ENCODE data around the gene IGFBP1. TPM values are rescaled to one million over a fixed set of nuclear protein-coding genes. Genes with fewer than 3 reads are reported as not detected.

The IGFBP1 gene
- total RNA-seq, 2 donors from 2014 or later, result not detected

DNA sequence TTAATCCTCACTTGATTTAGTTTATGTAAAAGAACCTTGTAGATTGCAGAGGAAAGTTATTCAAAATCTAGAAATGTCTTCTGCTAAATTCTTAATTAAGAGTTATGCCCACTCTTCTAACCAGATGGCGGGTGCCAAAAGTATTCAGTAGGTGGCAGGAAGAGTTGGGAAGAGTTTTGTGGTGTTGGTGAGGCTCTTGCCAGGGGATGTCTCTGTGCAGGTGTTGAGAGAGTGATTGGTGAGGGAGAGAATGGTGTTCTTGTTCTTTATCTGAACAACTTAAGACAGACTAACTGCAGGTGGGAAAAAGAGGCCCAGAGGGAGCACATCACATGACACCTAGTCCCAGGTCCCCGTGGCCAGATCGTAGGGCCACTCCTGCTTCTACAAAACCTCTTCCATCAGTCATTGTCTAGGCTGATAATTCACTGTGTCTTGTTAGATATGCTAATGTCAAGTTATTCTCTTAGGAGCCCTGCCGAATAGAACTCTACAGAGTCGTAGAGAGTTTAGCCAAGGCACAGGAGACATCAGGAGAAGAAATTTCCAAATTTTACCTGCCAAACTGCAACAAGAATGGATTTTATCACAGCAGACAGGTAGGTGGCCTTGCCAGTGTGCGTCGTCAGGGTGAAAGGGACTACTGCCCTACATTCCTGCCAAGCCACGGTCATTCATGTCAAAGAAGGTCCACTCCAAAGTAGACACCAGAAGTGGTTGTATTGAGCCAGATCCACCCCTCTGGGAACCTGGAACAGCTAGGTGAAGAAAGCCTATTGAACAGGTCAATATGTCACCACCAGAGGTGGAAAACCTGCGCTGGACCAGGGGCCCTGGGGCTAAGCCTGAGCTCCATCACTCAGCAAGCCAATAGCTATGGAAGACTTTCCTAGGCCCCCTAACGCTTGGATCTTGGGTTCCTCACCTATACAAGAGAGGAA is 3.4 kb downstream of the IGFBP1 start:
- no peaks in the 10 kb centered on the region for H3K9me3 Mint-ChIP-seq
- ATAC-seq (no peak), DNase-seq (ENCODE audit: low spot score in 2 of 2) (no peak)
- no peak overlapping the region for H3K27ac Mint-ChIP-seq
- H3K36me3 Mint-ChIP-seq, result no peaks in the 10 kb centered on the region

GRCh38 chr7:45892407-45893035 is 4.2 kb downstream of the IGFBP1 start:
- Mint-ChIP-seq H3K9me3 (no peaks in the 10 kb centered on the region), H3K27ac (no peak overlapping the region), H3K36me3 (no peaks in the 10 kb centered on the region)
- no peak for DNase-seq (ENCODE audit: low spot score in 2 of 2)
- ATAC-seq, result no peak

DNA sequence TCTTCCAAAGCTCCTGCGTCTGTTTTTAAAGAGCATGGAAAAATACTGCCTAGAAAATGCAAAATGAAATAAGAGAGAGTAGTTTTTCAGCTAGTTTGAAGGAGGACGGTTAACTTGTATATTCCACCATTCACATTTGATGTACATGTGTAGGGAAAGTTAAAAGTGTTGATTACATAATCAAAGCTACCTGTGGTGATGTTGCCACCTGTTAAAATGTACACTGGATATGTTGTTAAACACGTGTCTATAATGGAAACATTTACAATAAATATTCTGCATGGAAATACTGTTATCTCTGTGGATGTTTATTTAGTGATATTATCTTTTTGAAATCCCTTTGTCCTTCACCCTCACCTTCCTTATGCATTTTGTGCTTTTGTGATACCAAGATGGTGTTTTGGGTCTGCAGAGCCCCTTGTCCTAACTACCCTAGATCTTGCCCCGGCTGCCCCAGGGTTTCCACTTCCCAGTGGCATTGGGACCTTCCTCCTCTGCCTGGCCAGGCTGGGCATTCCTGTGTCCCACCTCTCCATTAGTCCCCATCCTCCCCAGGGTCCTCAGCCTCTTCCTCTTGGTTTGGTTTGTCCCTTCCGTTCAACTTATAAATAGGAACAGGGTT is 5.2 kb downstream of the IGFBP1 start:
- Mint-ChIP-seq H3K36me3 (no peaks in the 10 kb centered on the region), H3K27ac (no peak overlapping the region), H3K9me3 (no peaks in the 10 kb centered on the region)
- ATAC-seq (no peak), DNase-seq (ENCODE audit: low spot score in 2 of 2) (no peak)

DNA sequence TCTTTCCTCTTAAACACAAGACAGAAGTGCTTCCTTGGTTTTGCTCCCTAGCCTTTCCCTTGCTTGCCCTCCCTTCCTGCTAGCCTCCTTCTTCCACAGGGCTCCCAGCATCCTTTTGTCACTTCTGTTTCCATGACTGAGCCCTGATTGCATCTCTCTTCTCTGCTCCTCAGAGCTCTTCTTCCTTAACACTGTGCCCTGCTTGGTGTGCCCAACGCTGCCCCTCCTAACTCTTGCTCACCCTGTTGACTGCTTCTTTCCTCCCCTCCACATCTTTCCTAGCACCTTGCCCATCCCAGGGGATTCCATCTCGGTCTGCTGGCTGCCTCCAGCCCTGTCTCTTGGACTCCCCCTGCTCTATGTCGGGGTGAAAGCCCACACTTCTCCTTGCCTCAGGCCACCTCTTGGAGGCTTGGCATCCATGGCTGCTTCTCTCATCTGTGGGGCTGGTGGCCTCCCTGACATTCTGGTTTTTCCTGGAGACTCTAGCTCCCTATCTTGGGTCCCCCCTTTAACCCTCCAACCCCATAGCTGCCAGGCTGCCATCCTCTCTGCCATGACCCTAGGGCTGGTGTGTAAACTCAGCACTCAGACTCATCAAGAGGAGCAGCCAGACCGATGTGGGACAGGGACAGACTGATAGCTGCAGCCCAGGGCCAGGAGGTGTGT is 5.8 kb downstream of the IGFBP1 start:
- Mint-ChIP-seq H3K9me3 (no peaks in the 10 kb centered on the region), H3K27ac (no peak overlapping the region), H3K36me3 (no peaks in the 10 kb centered on the region)
- ATAC-seq (no peak), DNase-seq (ENCODE audit: low spot score in 2 of 2) (no peak)

DNA sequence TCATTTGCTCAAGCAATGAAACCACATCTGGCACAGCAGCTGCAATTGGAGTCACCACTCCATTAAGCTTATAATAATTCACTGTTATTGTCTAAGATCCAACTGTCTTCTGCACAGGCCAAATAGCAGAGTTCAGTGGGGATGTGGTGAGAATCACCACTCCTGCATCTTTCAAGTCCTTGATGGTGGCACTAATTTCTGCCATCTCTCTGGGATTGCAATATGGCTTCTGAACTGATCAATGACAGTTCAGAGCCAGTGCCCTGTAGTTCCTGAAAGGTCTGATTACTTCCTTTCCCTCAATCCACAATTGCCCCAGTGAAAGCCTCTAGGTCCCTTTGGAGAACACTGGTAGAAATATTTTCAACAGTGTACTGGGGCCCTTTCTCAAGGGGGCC is 6.4 kb downstream of the IGFBP1 start:
- H3K36me3 Mint-ChIP-seq, result no peaks in the 10 kb centered on the region
- no peak for DNase-seq (ENCODE audit: low spot score in 2 of 2)

DNA sequence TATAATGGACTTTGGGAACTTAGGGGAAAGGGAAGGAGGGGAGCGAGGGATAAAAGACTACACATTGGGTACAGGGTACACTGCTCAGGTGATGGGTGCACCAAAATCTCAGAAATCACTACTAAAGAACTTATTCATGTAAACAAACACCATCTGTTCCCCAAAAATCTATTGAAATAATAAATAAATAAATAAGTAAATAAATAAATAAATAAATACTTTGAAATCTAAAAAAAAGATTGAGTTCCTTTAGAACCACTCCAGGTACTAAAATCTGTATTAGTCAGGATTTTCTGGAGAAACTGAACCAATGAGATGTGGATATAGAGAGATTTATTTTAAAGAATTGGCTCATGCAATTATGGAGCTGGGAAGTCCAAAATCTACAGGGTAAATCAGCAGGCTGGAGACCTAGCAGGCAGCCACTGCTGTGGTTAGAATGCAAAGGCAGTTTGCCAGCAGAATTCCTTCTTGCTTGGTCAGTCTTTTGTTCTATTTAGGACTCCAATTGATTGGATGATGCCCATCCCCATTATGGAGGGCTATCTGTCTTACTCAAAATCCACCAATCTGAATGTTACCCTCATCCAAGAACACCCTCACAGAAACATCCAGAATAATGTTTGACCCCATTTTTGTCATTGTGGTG is 8.9 kb downstream of the IGFBP1 start:
- ATAC-seq (no peak), DNase-seq (ENCODE audit: low spot score in 2 of 2) (no peak)
- no peak overlapping the region for H3K27ac Mint-ChIP-seq
- no peaks in the 10 kb centered on the region for H3K9me3 Mint-ChIP-seq
- no peaks in the 10 kb centered on the region for H3K36me3 Mint-ChIP-seq

More for the DNA sequence above, 6.4 kb downstream of the IGFBP1 start:
- Mint-ChIP-seq H3K9me3 (no peaks in the 10 kb centered on the region), H3K27ac (no peak overlapping the region)
- ATAC-seq, result no peak

- H3K27ac Mint-ChIP-seq, result no peak overlapping the region
- DNase-seq (ENCODE audit: low spot score in 2 of 2) (no peak), ATAC-seq (no peak)
- peaks cover 0 to 5% of the 10 kb centered on the region in 2 donors for H3K9me3 Mint-ChIP-seq
- peaks cover 6% of the 10 kb centered on the region in 2 donors for H3K36me3 Mint-ChIP-seq
Observed at GRCh38 chr7:45898222-45898621, 9.9 kb downstream of the IGFBP1 start.

DNA sequence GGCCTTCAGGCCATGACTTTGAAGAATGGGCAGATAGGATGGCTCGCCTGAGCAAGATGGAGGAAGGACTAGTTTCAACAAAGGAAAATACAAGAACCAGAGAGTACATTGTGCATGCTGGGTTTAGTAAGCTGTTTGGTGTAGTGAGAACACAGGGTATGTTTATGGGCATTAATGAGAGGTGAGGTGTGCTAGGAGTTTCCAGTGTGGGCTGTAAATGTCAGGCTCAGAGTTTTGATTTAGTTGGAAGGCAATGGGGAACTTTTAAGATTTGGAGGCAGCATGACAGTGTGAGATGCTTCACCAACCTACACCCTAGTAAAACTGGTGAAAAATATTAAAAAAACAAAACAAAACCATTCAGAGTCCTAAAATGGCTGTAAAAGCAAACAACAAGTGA is 13.3 kb downstream of the IGFBP1 start:
- Mint-ChIP-seq H3K36me3 (peaks cover 6% of the 10 kb centered on the region in 2 donors), H3K27ac (no peak overlapping the region), H3K9me3 (peaks cover 0 to 5% of the 10 kb centered on the region in 2 donors)
- DNase-seq (ENCODE audit: low spot score in 2 of 2) (no peak), ATAC-seq (no peak)

DNA sequence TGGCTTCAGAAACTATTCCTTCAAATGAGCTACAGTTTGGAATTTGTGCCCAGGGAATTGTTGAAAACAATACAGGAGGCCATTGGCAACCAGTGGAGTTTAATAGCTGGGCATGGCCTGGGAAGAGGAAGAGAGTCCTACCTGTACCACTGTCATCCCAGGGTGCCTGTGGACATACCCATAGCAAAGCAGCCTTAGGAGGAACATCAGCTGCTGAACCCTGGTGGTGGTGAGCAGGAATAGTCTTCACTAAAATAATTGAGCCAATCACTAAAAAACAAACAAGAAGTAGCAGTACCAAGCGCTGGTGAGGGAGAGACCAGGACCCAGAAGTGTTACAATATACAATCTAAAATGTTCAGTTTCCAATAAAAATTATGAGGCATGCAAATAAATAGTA is 14.5 kb downstream of the IGFBP1 start:
- DNase-seq (ENCODE audit: low spot score in 2 of 2), result no peak
- peaks cover 0 to 5% of the 10 kb centered on the region in 2 donors for H3K9me3 Mint-ChIP-seq
- H3K27ac Mint-ChIP-seq, result no peak overlapping the region
- ATAC-seq, result no peak
- peaks cover 6% of the 10 kb centered on the region in 2 donors for H3K36me3 Mint-ChIP-seq

GRCh38 chr7:45909561-45909960 is 21.3 kb downstream of the IGFBP1 start:
- DNase-seq (ENCODE audit: low spot score in 2 of 2) (no peak), ATAC-seq (no peak)
- no peaks in the 10 kb centered on the region for H3K36me3 Mint-ChIP-seq
- H3K9me3 Mint-ChIP-seq, result no peaks in the 10 kb centered on the region
- H3K27ac Mint-ChIP-seq, result no peak overlapping the region

DNA sequence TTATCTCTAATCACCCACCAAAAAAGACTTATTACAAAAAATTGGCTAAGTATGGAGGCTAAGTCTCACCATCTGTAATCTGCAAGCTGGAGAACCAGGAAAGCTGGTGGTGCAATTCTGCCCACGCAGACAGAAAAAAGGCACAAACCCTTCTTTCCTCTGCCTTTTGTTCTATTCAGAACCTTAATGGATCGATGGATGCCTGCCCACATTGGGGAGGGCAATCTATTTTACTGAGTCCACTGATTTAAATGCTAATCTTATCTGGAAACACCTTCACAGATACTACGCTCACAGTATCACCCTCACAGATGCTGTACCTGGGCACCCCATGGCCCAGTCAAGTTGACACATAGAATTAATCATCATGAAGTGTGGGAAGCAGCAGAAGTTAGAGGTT is 22.6 kb downstream of the IGFBP1 start:
- H3K27ac Mint-ChIP-seq, result no peak overlapping the region
- H3K36me3 Mint-ChIP-seq, result no peaks in the 10 kb centered on the region

GRCh38 chr7:45911311-45911710 is 23.0 kb downstream of the IGFBP1 start:
- Mint-ChIP-seq H3K36me3 (no peaks in the 10 kb centered on the region), H3K9me3 (no peaks in the 10 kb centered on the region), H3K27ac (no peak overlapping the region)
- DNase-seq (ENCODE audit: low spot score in 2 of 2) (no peak), ATAC-seq (no peak)

More for the DNA sequence above, 22.6 kb downstream of the IGFBP1 start:
- H3K9me3 Mint-ChIP-seq, result no peaks in the 10 kb centered on the region
- ATAC-seq (no peak), DNase-seq (ENCODE audit: low spot score in 2 of 2) (no peak)

DNA sequence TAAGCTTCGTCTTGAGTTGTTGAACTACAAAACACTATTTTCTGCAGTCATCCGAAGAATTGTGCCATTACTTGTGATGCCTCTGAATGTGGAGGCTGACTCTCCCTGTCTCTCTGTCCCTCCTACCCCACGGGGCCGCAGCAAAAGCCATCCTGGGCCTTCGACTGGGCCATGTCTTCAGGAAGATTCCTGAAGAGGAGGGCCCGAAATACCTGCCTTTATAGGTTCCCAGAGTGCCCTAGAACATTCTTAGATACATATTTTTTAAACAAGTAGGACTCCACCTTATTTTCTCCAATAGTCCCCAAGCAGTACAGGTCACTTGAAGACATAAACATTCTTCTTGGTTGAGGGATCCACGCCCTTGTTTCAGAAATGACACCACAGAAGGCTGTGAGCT is 24.7 kb downstream of the IGFBP1 start:
- ATAC-seq (no peak), DNase-seq (ENCODE audit: low spot score in 2 of 2) (no peak)
- H3K9me3 Mint-ChIP-seq, result no peaks in the 10 kb centered on the region
- H3K27ac Mint-ChIP-seq, result no peak overlapping the region
- no peaks in the 10 kb centered on the region for H3K36me3 Mint-ChIP-seq

GRCh38 chr7:45914911-45915310 is 26.6 kb downstream of the IGFBP1 start:
- no peak for ATAC-seq
- DNase-seq (ENCODE audit: low spot score in 2 of 2), result no peak
- H3K36me3 Mint-ChIP-seq, result no peaks in the 10 kb centered on the region
- no peaks in the 10 kb centered on the region for H3K9me3 Mint-ChIP-seq
- peak overlapping the region in 1 of 2 donors; percentile 70 for H3K27ac Mint-ChIP-seq

- Mint-ChIP-seq H3K9me3 (no peaks in the 10 kb centered on the region), H3K36me3 (peaks cover 0 to 5% of the 10 kb centered on the region in 2 donors), H3K27ac (no peak overlapping the region)
- DNase-seq (ENCODE audit: low spot score in 2 of 2) (no peak), ATAC-seq (no peak)
Observed at GRCh38 chr7:45915606-45916005, 27.3 kb downstream of the IGFBP1 start.

GRCh38 chr7:45917064-45917463 is 28.8 kb downstream of the IGFBP1 start:
- DNase-seq (ENCODE audit: low spot score in 2 of 2) (no peak), ATAC-seq (no peak)
- Mint-ChIP-seq H3K9me3 (no peaks in the 10 kb centered on the region), H3K36me3 (peaks cover 0 to 5% of the 10 kb centered on the region in 2 donors), H3K27ac (no peak overlapping the region)

All from activated naive CD4-positive, alpha-beta T cell treated with anti-CD3 and anti-CD28 coated beads, Interleukin-2, amount 50 U/mL, for 72 hours (primary cell).